Neural cell (in vitro differentiated cells): Measurements from ENCODE around the gene ZFYVE28. TPM values are rescaled to one million over a fixed set of nuclear protein-coding genes. Genes with fewer than 3 reads are reported as not detected.

ENCODE experiments used
- H2AFZ ChIP-seq: fragments of 200-600, 300-800 bp; sonication (generic), shearing (Covaris generic); 2 replicates; pipeline ENCODE4 v1.6.0; 2014; ENCODE audit warnings: low read depth, mild to moderate bottlenecking, antibody characterized with exemption, low read length, moderate library complexity
- H3F3A ChIP-seq: fragments of 200-600 bp; shearing (Covaris generic); 2 replicates; pipeline ENCODE4 v1.6.1; 2016; ENCODE audit warnings: mild to moderate bottlenecking, moderate library complexity, mixed read lengths, antibody characterized with exemption, low read length; ENCODE audit not compliant: insufficient read depth, poor library complexity, severe bottlenecking
- H3K27ac ChIP-seq: fragments of 200-600, 300-800 bp; sonication (generic), shearing (Covaris generic); 2 replicates; pipeline ENCODE4 v1.5.1; 2014; ENCODE audit warnings: mild to moderate bottlenecking, low read length, moderate library complexity
- H3K27me3 ChIP-seq: fragments of 300-800, 200-600 bp; sonication (generic), shearing (Covaris generic); 2 replicates; pipeline ENCODE4 v1.6.0; 2014; ENCODE audit warnings: mild to moderate bottlenecking, low read depth, low read length, moderate library complexity; ENCODE audit not compliant: insufficient read depth
- H3K36me3 ChIP-seq: fragments of 300-800, 200-600 bp; sonication (generic), shearing (Covaris generic); 2 replicates; pipeline ENCODE4 v1.5.1; 2014; ENCODE audit warnings: mild to moderate bottlenecking, antibody characterized with exemption, low read length, moderate library complexity; ENCODE audit not compliant: insufficient read depth
- H3K4me2 ChIP-seq: fragments of 300-800, 200-600 bp; sonication (generic), shearing (Covaris generic); 2 replicates; pipeline ENCODE4 v1.6.0; 2014; ENCODE audit warnings: mild to moderate bottlenecking, low read length
- H3K4me3 ChIP-seq: fragments of 300-800, 200-600 bp; sonication (generic), shearing (Covaris generic); 2 replicates; pipeline ENCODE4 v1.5.1; 2014; ENCODE audit warnings: mild to moderate bottlenecking, low read length, moderate library complexity
- H3K79me2 ChIP-seq: fragments of 200-600 bp; shearing (Covaris generic); replicated peaks from 2 replicates; pipeline ENCODE4 v1.6.0; 2014; ENCODE audit warnings: mild to moderate bottlenecking, low read length, moderate library complexity; ENCODE audit not compliant: insufficient read depth
- H3K9ac ChIP-seq: fragments of 300-800, 200-600 bp; sonication (generic), shearing (Covaris generic); 2 replicates; pipeline ENCODE4 v1.6.1; 2016; ENCODE audit warnings: mild to moderate bottlenecking, low read length, mixed read lengths
- H3K9me2 ChIP-seq: fragments of 200-600 bp; shearing (Covaris generic); 2 replicates; pipeline ENCODE4 v1.6.1; 2016; ENCODE audit warnings: mild to moderate bottlenecking, low read length, mixed read lengths; ENCODE audit not compliant: insufficient read depth
- H3K9me3 ChIP-seq: fragments of 200-600, 300-800 bp; sonication (generic), shearing (Covaris generic); 2 replicates; pipeline ENCODE4 v1.6.1; 2016; ENCODE audit warnings: mild to moderate bottlenecking, mixed run types, low read length, moderate library complexity, mixed read lengths
- H4K20me1 ChIP-seq: fragments of 200-600 bp; shearing (Covaris generic); 2 replicates; pipeline ENCODE4 v1.6.1; 2016; ENCODE audit warnings: mild to moderate bottlenecking, mixed run types; ENCODE audit not compliant: insufficient read depth
- EP300 ChIP-seq: fragments of 450-650 bp; conservative IDR thresholded peaks from 2 replicates; pipeline ENCODE4 v1.6.1; 2014; ENCODE audit warnings: antibody characterized with exemption, mild to moderate bottlenecking, moderate library complexity; ENCODE audit not compliant: poor library complexity, severe bottlenecking
- EZH2 ChIP-seq: fragments of 200-600, 300-800 bp; shearing (Covaris generic), sonication (generic); IDR thresholded peaks from 2 replicates; pipeline ENCODE4 v1.6.1; 2014; ENCODE audit warnings: antibody characterized with exemption, low read length, borderline replicate concordance, mild to moderate bottlenecking; ENCODE audit not compliant: insufficient read depth, poor library complexity, severe bottlenecking
- MXI1 ChIP-seq: fragments of 450-650 bp; conservative IDR thresholded peaks from 2 replicates; pipeline ENCODE4 v1.6.1; 2014; ENCODE audit warnings: antibody characterized with exemption, mild to moderate bottlenecking; ENCODE audit not compliant: poor library complexity, severe bottlenecking
- POLR2AphosphoS5 ChIP-seq: IDR thresholded peaks from 2 replicates; pipeline ENCODE4 v1.6.1; 2012
- RAD21 ChIP-seq: fragments of 450-650 bp; conservative IDR thresholded peaks from 2 replicates; pipeline ENCODE4 v1.6.1; 2014; ENCODE audit warnings: antibody characterized with exemption, mild to moderate bottlenecking, moderate library complexity
- SMC3 ChIP-seq: fragments of 450-650 bp; conservative IDR thresholded peaks from 2 replicates; pipeline ENCODE4 v1.6.1; 2014; ENCODE audit warnings: antibody characterized with exemption, mild to moderate bottlenecking, moderate library complexity; ENCODE audit not compliant: poor library complexity
- TAF1 ChIP-seq: IDR thresholded peaks from 2 replicates; pipeline ENCODE4 v1.6.1; 2012; ENCODE audit warnings: low read depth
- polyA plus RNA-seq: library from polyadenylated mRNA; depleted of rRNA; stranded (reverse); fragments of >200 nt; gene quantifications from 2 replicates; pipeline ENCODE4 v1.2.3, GENCODE V29; 2014
- TF ChIP-seq, protein P1 (sequence below): fragments of 450-650 bp; IDR thresholded peaks from 2 replicates; pipeline ENCODE4 v1.5.1; 2014; ENCODE audit warnings: antibody characterized with exemption, mild to moderate bottlenecking, moderate library complexity; ENCODE audit not compliant: poor library complexity, severe bottlenecking
- TF ChIP-seq, protein P2 (sequence below): IDR thresholded peaks from 2 replicates; pipeline ENCODE4 v1.6.1; 2012; ENCODE audit warnings: borderline replicate concordance

Gene ZFYVE28
- polyA plus RNA-seq, 1 donor from 2014 or later, result 2.4 TPM

DNA sequence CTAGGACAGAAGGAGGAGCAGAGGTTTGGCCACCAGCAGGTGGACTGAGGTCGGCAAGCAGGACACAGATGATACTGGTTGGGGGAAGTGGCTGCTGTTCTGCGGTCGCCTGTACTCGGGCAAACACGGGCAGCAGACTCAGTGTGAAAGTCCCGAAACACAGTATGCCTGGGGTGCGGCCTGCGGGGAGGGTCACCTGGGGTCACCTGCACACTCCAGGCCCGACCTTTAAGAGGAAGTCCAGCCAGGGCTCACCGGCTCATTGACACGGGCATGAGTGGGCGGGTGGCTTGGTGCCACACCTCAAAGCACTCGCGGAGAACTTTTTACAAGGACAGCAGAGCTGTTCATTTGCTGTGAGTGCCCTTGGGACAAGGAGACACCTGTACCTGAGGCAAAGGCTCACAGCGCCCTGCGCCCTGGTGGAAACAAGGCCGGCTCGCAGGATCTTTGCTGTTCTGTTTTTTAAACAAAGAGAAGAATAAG, 85.0 kb downstream of the ZFYVE28 start:
- Histone ChIP-seq H3K27me3 (no peaks in the 10 kb centered on the region), H3K79me2 (no peaks in the 10 kb centered on the region), H3K9me3 (no peaks in the 10 kb centered on the region), H3K9ac (no peak overlapping the region), H4K20me1 (no peaks in the 10 kb centered on the region), H2AFZ (no peak overlapping the region), H3K4me2 (no peak overlapping the region), H3F3A (no peaks in the 10 kb centered on the region), H3K27ac (no peak overlapping the region), H3K4me3 (no peak overlapping the region), H3K36me3 (no peaks in the 10 kb centered on the region), H3K9me2 (no peaks in the 10 kb centered on the region)
- TF ChIP-seq, protein P1, sequence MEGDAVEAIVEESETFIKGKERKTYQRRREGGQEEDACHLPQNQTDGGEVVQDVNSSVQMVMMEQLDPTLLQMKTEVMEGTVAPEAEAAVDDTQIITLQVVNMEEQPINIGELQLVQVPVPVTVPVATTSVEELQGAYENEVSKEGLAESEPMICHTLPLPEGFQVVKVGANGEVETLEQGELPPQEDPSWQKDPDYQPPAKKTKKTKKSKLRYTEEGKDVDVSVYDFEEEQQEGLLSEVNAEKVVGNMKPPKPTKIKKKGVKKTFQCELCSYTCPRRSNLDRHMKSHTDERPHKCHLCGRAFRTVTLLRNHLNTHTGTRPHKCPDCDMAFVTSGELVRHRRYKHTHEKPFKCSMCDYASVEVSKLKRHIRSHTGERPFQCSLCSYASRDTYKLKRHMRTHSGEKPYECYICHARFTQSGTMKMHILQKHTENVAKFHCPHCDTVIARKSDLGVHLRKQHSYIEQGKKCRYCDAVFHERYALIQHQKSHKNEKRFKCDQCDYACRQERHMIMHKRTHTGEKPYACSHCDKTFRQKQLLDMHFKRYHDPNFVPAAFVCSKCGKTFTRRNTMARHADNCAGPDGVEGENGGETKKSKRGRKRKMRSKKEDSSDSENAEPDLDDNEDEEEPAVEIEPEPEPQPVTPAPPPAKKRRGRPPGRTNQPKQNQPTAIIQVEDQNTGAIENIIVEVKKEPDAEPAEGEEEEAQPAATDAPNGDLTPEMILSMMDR, result no peak
- TF ChIP-seq MXI1 (no peak), TAF1 (no peak), EZH2 (no peak), POLR2AphosphoS5 (no peak), SMC3 (no peak), EP300 (no peak), RAD21 (no peak)
- TF ChIP-seq, protein P2, sequence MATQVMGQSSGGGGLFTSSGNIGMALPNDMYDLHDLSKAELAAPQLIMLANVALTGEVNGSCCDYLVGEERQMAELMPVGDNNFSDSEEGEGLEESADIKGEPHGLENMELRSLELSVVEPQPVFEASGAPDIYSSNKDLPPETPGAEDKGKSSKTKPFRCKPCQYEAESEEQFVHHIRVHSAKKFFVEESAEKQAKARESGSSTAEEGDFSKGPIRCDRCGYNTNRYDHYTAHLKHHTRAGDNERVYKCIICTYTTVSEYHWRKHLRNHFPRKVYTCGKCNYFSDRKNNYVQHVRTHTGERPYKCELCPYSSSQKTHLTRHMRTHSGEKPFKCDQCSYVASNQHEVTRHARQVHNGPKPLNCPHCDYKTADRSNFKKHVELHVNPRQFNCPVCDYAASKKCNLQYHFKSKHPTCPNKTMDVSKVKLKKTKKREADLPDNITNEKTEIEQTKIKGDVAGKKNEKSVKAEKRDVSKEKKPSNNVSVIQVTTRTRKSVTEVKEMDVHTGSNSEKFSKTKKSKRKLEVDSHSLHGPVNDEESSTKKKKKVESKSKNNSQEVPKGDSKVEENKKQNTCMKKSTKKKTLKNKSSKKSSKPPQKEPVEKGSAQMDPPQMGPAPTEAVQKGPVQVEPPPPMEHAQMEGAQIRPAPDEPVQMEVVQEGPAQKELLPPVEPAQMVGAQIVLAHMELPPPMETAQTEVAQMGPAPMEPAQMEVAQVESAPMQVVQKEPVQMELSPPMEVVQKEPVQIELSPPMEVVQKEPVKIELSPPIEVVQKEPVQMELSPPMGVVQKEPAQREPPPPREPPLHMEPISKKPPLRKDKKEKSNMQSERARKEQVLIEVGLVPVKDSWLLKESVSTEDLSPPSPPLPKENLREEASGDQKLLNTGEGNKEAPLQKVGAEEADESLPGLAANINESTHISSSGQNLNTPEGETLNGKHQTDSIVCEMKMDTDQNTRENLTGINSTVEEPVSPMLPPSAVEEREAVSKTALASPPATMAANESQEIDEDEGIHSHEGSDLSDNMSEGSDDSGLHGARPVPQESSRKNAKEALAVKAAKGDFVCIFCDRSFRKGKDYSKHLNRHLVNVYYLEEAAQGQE, result no peak

GRCh38 chr4:2332976-2333319, 85.5 kb downstream of the ZFYVE28 start:
- Histone ChIP-seq H4K20me1 (no peaks in the 10 kb centered on the region), H3K36me3 (no peaks in the 10 kb centered on the region), H3K79me2 (no peaks in the 10 kb centered on the region), H3K9me3 (no peaks in the 10 kb centered on the region), H3K9me2 (no peaks in the 10 kb centered on the region), H3K9ac (no peak overlapping the region), H3F3A (no peaks in the 10 kb centered on the region), H3K4me2 (no peak overlapping the region), H3K27ac (no peak overlapping the region), H2AFZ (no peak overlapping the region), H3K27me3 (no peaks in the 10 kb centered on the region), H3K4me3 (no peak overlapping the region)
- TF ChIP-seq, protein P1, result no peak
- no peak for TF ChIP-seq SMC3
- no peak for TF ChIP-seq POLR2AphosphoS5
- TF ChIP-seq EZH2, result no peak
- TF ChIP-seq MXI1, result no peak
- TF ChIP-seq EP300, result no peak
- no peak for TF ChIP-seq TAF1
- TF ChIP-seq, protein P2, result no peak
- no peak for TF ChIP-seq RAD21
